Measurements from ENCODE around the gene PLD6.

PLD6 gene

GRCh38 chr17:17172990-17173389 lies 33.1 kb downstream of the PLD6 start:
- no peak overlapping the region for H3K4me3 ChIP-seq (ENCODE audit: low read depth, low read length)
- in situ Hi-C loops (cut with HindIII; ENCODE audit: low sequenced_read_pairs) = no loop called here
- DNase-seq (ENCODE audit: low read depth) = no peak

GRCh38 chr17:17172001-17172939 lies 33.9 kb downstream of the PLD6 start:
- no peak overlapping the region for H3K4me3 ChIP-seq (ENCODE audit: low read depth, low read length)
- in situ Hi-C loops (cut with HindIII; ENCODE audit: low sequenced_read_pairs) = no loop called here
- no peak for DNase-seq (ENCODE audit: low read depth)
- peak; percentile 10 for TF ChIP-seq CTCF (IDR thresholded peaks at IDR 0.05; ENCODE audit: low read depth, low read length, missing control alignments)

More at GRCh38 chr17:17172990-17173389, 33.1 kb downstream of the PLD6 start:
- TF ChIP-seq CTCF (IDR thresholded peaks at IDR 0.05; ENCODE audit: low read depth, low read length, missing control alignments) = no peak

- DNase-seq (ENCODE audit: low read depth) = no peak
- no peak for TF ChIP-seq CTCF (IDR thresholded peaks at IDR 0.05; ENCODE audit: low read depth, low read length, missing control alignments)
- in situ Hi-C loops (cut with HindIII; ENCODE audit: low sequenced_read_pairs) = no loop called here
- no peak overlapping the region for H3K4me3 ChIP-seq (ENCODE audit: low read depth, low read length)
Observed at GRCh38 chr17:17171186-17171585, 34.9 kb downstream of the PLD6 start.

- H3K4me3 ChIP-seq (ENCODE audit: low read depth, low read length) = no peak overlapping the region
- in situ Hi-C loops (cut with HindIII; ENCODE audit: low sequenced_read_pairs) = no loop called here
- no peak for TF ChIP-seq CTCF (IDR thresholded peaks at IDR 0.05; ENCODE audit: low read depth, low read length, missing control alignments)
- no peak for DNase-seq (ENCODE audit: low read depth)
Observed at GRCh38 chr17:17170346-17170985, 35.7 kb downstream of the PLD6 start.

GRCh38 chr17:17169396-17169795 lies 36.7 kb downstream of the PLD6 start:
- in situ Hi-C loops (cut with HindIII; ENCODE audit: low sequenced_read_pairs) = no loop called here
- no peak for DNase-seq (ENCODE audit: low read depth)
- no peak overlapping the region for H3K4me3 ChIP-seq (ENCODE audit: low read depth, low read length)
- no peak for TF ChIP-seq CTCF (IDR thresholded peaks at IDR 0.05; ENCODE audit: low read depth, low read length, missing control alignments)

- H3K4me3 ChIP-seq (ENCODE audit: low read depth, low read length) = no peak overlapping the region
- TF ChIP-seq CTCF (IDR thresholded peaks at IDR 0.05; ENCODE audit: low read depth, low read length, missing control alignments) = no peak
- in situ Hi-C loops (cut with HindIII; ENCODE audit: low sequenced_read_pairs) = no loop called here
- no peak for DNase-seq (ENCODE audit: low read depth)
Observed at GRCh38 chr17:17168401-17168800, 37.7 kb downstream of the PLD6 start.

Measured in astrocyte of the cerebellum (primary cell).